HCT116 (cell line): ENCODE measurements around the gene ALG1. TPM values are rescaled to one million over a fixed set of nuclear protein-coding genes. Genes with fewer than 3 reads are reported as not detected.
"Not testable (repeated sequence)": the region's sequence is repeated elsewhere in the genome, so short reads cannot be mapped to it uniquely, and the experiment has no call there.

Source experiments
- ATAC-seq: fragments of 200-7000 bp; cut with Tn5 transposase; 2 replicates; pipeline ENCODE4 v1.9.1; 2020; ENCODE audit warnings: mild to moderate bottlenecking, moderate library complexity
- BruUV-seq: library from RNA; stranded (reverse); fragments of 400-500 nt; replicated peaks from 2 replicates; lab custom pipeline; 2021; lab: Mats Ljungman, UMichigan
- CTCF ChIA-PET: fragments of 300-600 bp; sonication (Branson Sonifier 250); formaldehyde crosslinking; loops from one replicate; lab custom pipeline; 2021; ENCODE audit warnings: antibody characterized with exemption; lab: Charles Lee
- POLR2A ChIA-PET: fragments of 300-600, 350-600 bp; sonication (Branson Sonifier 250); formaldehyde crosslinking; loops from one replicate; lab custom pipeline; 2021; ENCODE audit warnings: antibody characterized with exemption; lab: Charles Lee
- RAD21 ChIA-PET, 2 experiments: fragments of 300-600 bp; sonication (Branson Sonifier 250); formaldehyde crosslinking; loops; one replicate each; lab custom pipeline; 2023; ENCODE audit warnings: low total read pairs in 2 of 2; ENCODE audit not compliant: uncharacterized antibody in 2 of 2, unreplicated experiment in 2 of 2, low non-redundant PET in 1 of 2; lab: Charles Lee
- DNase-seq: peaks from one replicate; pipeline ENCODE4 v3.0.0-alpha.2; 2010; ENCODE audit warnings: low read depth, low spot score
- H2AFZ ChIP-seq: fragments of 200-600 bp; shearing (Covaris generic), sonication (generic); 2 replicates; pipeline ENCODE4 v1.6.1; 2017; ENCODE audit warnings: low read depth, mixed run types, mixed read lengths, antibody characterized with exemption, low read length; ENCODE audit not compliant: poor library complexity, severe bottlenecking
- H3K27ac ChIP-seq: 2 replicates; pipeline ENCODE4 v1.5.1; 2012; ENCODE audit warnings: low read depth, low read length
- H3K27me3 ChIP-seq: fragments of 200-600 bp; sonication (generic); 2 replicates; pipeline ENCODE4 v1.6.1; 2016; ENCODE audit warnings: mixed run types, low read length, mixed read lengths; ENCODE audit not compliant: insufficient read depth
- H3K36me3 ChIP-seq, 2 experiments: fragments of 200-500 bp in 1 of 2; fragments of 200-600 bp in 1 of 2; sonication (Bioruptor generic) in 1 of 2; sonication (generic) in 1 of 2; 2 replicates each; pipeline versions ENCODE4 v1.5.1 to v1.6.1; 2014 to 2016; ENCODE audit warnings: low read length in 2 of 2, inconsistent platforms in 1 of 2, mixed read lengths in 1 of 2, mixed run types in 1 of 2; ENCODE audit not compliant: insufficient read depth in 2 of 2, control insufficient read depth in 1 of 2
- H3K4me1 ChIP-seq, 2 experiments: fragments of 200-600 bp in 1 of 2; sonication (generic) in 1 of 2; 2 replicates each; pipeline versions ENCODE4 v1.5.1 to v1.6.1; 2012 to 2017; ENCODE audit warnings: low read length in 2 of 2, inconsistent platforms in 1 of 2, mild to moderate bottlenecking in 1 of 2, mixed read lengths in 1 of 2, mixed run types in 1 of 2, moderate library complexity in 1 of 2; ENCODE audit not compliant: insufficient read depth in 2 of 2, control insufficient read depth in 1 of 2
- H3K4me2 ChIP-seq: fragments of 200-600 bp; sonication (generic); 2 replicates; pipeline ENCODE4 v1.6.1; 2017; ENCODE audit warnings: mixed run types, low read length, mixed read lengths
- H3K4me3 ChIP-seq, 2 experiments: fragments of 200-600 bp in 1 of 2; sonication (generic) in 1 of 2; replicated peaks in 1 of 2; 2 replicates each; pipeline ENCODE4 v1.5.1; 2011 to 2016; ENCODE audit warnings: low read length in 2 of 2, control low read depth in 1 of 2, low read depth in 1 of 2, mild to moderate bottlenecking in 1 of 2, mixed read lengths in 1 of 2, mixed run types in 1 of 2
- H3K79me2 ChIP-seq: fragments of 200-600 bp; sonication (generic); 2 replicates; pipeline ENCODE4 v1.6.1; 2017; ENCODE audit warnings: mild to moderate bottlenecking, mixed run types, low read length, moderate library complexity, mixed read lengths; ENCODE audit not compliant: insufficient read depth
- H3K9ac ChIP-seq: fragments of 200-600 bp; sonication (generic); 2 replicates; pipeline ENCODE4 v1.6.1; 2016; ENCODE audit warnings: low read length, mixed read lengths
- H3K9me2 ChIP-seq: fragments of 200-600 bp; sonication (generic), shearing (Covaris generic); 2 replicates; pipeline ENCODE4 v1.6.1; 2017; ENCODE audit warnings: mixed run types, mild to moderate bottlenecking, moderate library complexity; ENCODE audit not compliant: insufficient read depth
- H3K9me3 ChIP-seq, 2 experiments: fragments of 200-500 bp in 1 of 2; fragments of 200-600 bp in 1 of 2; sonication (Bioruptor generic) in 1 of 2; sonication (generic) in 1 of 2; 2 replicates each; pipeline ENCODE4 v1.6.1; 2014 to 2017; ENCODE audit warnings: low read length in 2 of 2, mixed read lengths in 2 of 2, inconsistent platforms in 1 of 2, low read depth in 1 of 2, mild to moderate bottlenecking in 1 of 2, mixed run types in 1 of 2, moderate library complexity in 1 of 2; ENCODE audit not compliant: control insufficient read depth in 1 of 2, insufficient read depth in 1 of 2
- H4K20me1 ChIP-seq: fragments of 200-600 bp; sonication (generic), shearing (Covaris generic); 2 replicates; pipeline ENCODE4 v1.6.1; 2017; ENCODE audit warnings: mixed run types, mild to moderate bottlenecking, moderate library complexity; ENCODE audit not compliant: insufficient read depth
- intact Hi-C: fragments of 100-400 bp; cut with micrococcal nuclease; formaldehyde crosslinking; loops from 2 replicates; pipeline ENCODE4 v1.10.0; 2022
- total RNA-seq: library from RNA; stranded (reverse); gene quantifications from one replicate; pipeline ENCODE4 v1.2.1, GENCODE V29; 2021; ENCODE audit not compliant: unreplicated experiment
- TF ChIP-seq, protein P1 (sequence below): IDR thresholded peaks from 2 replicates; pipeline ENCODE4 v1.6.1; 2012

Gene ALG1
- total RNA-seq, 1 experiment from 2014 or later: 27.1 TPM

DNA sequence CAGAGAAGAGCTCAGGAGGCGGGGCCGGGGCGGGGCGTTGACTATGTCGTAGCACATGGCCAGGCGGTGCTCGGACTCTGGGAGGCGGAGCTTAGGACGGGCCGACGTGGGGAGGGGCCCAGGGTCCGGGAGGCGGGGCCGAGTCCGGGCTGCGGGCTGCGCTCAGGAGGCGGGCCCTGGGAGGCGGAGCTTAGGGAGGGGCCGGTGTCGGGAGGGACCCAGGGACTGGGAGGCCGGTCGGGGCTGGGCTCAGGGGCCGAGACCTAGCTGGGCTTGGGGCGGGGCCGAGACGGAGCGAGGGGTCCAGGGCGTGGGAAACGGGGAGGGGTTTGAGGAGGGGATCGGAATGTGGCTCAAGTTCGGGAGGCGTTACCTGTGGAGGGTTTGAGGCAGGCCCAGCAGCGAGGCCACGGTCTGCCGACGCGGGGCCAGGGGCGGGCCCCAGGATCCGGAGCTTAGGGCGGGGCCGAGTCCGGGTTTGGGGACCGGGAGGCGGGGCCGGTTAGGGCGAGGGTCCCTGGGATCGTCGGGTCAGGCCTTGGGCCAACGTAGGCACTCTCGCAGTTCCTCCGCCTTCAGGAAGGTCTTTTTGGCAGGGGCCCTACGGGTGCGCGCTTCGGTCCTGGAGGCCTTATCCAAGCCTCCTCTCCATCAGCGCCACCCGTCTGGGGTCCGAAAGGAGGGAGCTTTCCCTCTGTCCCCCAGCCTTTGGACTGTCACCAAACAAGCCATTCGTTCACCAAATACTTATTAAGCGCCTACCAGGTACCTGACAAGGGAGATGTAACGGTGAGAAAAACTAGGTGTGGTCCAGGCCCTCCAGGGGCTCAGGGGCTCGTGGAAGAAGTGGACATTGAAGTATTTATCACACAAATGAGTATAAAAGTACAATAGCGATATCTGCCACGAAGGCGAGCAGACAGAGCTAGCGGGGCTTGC, 26.8 kb downstream of the ALG1 start:
- Histone ChIP-seq H3K4me3 (peak overlapping the region; percentile 39 to 48), H3K9ac (peak overlapping the region; percentile 43; the same call in 1 of the 2 replicates), H3K27ac (peak overlapping the region; percentile 40; the same call in 1 of the 2 replicates), H3K4me1 (peaks cover 3 to 21% of the 10 kb centered on the region in 2 experiments; a peak in 1 of 4 replicates), H3K4me2 (peak overlapping the region; percentile 68)
- H3K79me2 ChIP-seq, RAD21 ChIA-PET, H3K9me2 ChIP-seq, intact Hi-C loops, BruUV-seq, H3K36me3 ChIP-seq, H4K20me1 ChIP-seq, H2AFZ ChIP-seq, H3K27me3 ChIP-seq, H3K9me3 ChIP-seq, ATAC-seq: not testable (repeated sequence)
- peak; percentile 27 for DNase-seq
- CTCF ChIA-PET: interaction anchor here (0.8 kb wide), 1 partner anchor 14 kb away, joined by 3 read pairs; no protein-coding TSS in a partner anchor
- TF ChIP-seq, protein P1, sequence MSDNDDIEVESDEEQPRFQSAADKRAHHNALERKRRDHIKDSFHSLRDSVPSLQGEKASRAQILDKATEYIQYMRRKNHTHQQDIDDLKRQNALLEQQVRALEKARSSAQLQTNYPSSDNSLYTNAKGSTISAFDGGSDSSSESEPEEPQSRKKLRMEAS: peak; percentile 29; the same call in 1 of the 2 replicates
- POLR2A ChIA-PET: interaction anchor here (0.6 kb wide), 2 partner anchors 11 to 602 kb away, joined by 3 read pairs; no protein-coding TSS in a partner anchor

DNA sequence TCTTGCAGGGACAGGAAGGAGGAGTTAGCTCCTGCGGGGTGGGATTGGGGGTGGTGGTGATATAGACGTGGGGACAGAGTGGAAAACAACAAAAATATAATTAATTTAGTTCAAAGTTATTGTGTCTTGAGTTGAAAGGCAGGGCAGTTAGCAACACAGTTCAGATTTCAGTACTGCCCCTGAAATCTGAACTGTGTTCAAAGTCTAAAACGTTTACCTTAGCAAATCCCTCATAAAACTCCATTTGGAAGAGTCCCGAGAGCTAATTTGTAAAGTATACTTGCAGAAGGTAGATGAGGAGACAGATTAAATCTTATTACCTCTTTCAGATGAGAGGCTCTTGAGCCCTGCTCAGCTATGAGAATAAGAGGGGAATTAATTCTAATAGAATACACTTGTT, 27.5 kb downstream of the ALG1 start:
- ATAC-seq, H3K9me2 ChIP-seq, POLR2A ChIA-PET, intact Hi-C loops, H3K27me3 ChIP-seq, H3K4me3 ChIP-seq, H3K27ac ChIP-seq, H4K20me1 ChIP-seq, DNase-seq, CTCF ChIA-PET, H3K9me3 ChIP-seq, RAD21 ChIA-PET, H3K79me2 ChIP-seq, H3K36me3 ChIP-seq, BruUV-seq, H3K9ac ChIP-seq, H2AFZ ChIP-seq, H3K4me2 ChIP-seq: not testable (repeated sequence)
- peaks cover 3 to 21% of the 10 kb centered on the region in 2 experiments; a peak in 1 of 4 replicates for H3K4me1 ChIP-seq

GRCh38 chr16:5103296-5104032, 31.8 kb downstream of the ALG1 start:
- H3K4me2 ChIP-seq, POLR2A ChIA-PET, H3K4me1 ChIP-seq, H3K9me2 ChIP-seq, DNase-seq, BruUV-seq, H3K79me2 ChIP-seq, H3K9me3 ChIP-seq, H3K27ac ChIP-seq, H3K4me3 ChIP-seq, H3K27me3 ChIP-seq, CTCF ChIA-PET, H3K36me3 ChIP-seq, H3K9ac ChIP-seq, RAD21 ChIA-PET, H4K20me1 ChIP-seq, intact Hi-C loops, ATAC-seq, H2AFZ ChIP-seq: not testable (repeated sequence)

DNA sequence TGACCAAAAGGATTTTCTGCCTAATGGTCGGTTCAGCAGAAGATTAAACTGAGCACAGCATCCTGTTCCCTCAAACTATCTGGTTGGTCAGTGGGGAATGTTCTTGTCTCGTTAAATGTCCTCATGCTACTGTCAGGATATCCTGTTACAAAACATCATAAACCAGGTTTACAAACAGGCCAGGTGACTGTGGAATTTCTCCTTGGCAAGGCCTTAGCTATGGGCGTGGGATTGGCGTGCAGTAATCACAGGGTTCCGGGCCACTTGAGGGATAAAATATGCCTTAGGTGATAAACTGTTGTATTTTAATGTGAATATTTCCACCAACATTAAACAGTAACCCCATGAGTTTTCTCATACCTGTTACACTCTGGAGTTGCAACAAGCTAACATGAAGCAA, 33.4 kb downstream of the ALG1 start:
- H3K4me1 ChIP-seq, H3K27ac ChIP-seq, H3K79me2 ChIP-seq, H3K4me2 ChIP-seq, DNase-seq, H4K20me1 ChIP-seq, H3K36me3 ChIP-seq, H3K4me3 ChIP-seq, intact Hi-C loops, BruUV-seq, H3K9me2 ChIP-seq, H3K9ac ChIP-seq, H3K27me3 ChIP-seq, H3K9me3 ChIP-seq, POLR2A ChIA-PET, H2AFZ ChIP-seq, ATAC-seq, CTCF ChIA-PET, RAD21 ChIA-PET: not testable (repeated sequence)
